SK-N-MC (cell line): Measurements from ENCODE around the gene ADAMTS15.

Experiments
- EZH2 ChIP-seq: fragments of 200-600 bp; sonication (generic); IDR thresholded peaks from one replicate; pipeline ENCODE4 v1.6.1; 2017; ENCODE audit warnings: antibody characterized with exemption
- POLR2AphosphoS5 ChIP-seq: IDR thresholded peaks from 2 replicates; pipeline ENCODE4 v1.6.1; 2012; ENCODE audit warnings: mild to moderate bottlenecking, low read depth, low read length, borderline replicate concordance

GRCh38 chr11:130514851-130515250 is 66.4 kb downstream of the ADAMTS15 start:
- TF ChIP-seq EZH2 (no peak), POLR2AphosphoS5 (no peak)
